Spleen (tissue), 11 donors: Measurements from ENCODE around the gene STK11IP. TPM values are rescaled to one million over a fixed set of nuclear protein-coding genes. Genes with fewer than 3 reads are reported as not detected.

Source experiments
- DNase-seq: peaks from one replicate; pipeline ENCODE4 v3.0.0-alpha.2; 2020
- H3K27ac ChIP-seq, 8 donors: fragments of 200-600 bp; sonication (generic) in 7 of 8; 1 replicate in 4 of 8; 2 replicates in 4 of 8; pipeline versions ENCODE4 v1.5.0 to v1.8.0; 2016 to 2021; ENCODE audit warnings: inconsistent platforms in 4 of 8, mild to moderate bottlenecking in 4 of 8, moderate library complexity in 1 of 8
- H3K27me3 ChIP-seq, 7 donors: fragments of 200-600 bp; sonication (generic) in 6 of 7; replicated peaks in 1 of 7; 1 replicate in 4 of 7; 2 replicates in 3 of 7; pipeline versions ENCODE4 v1.5.0 to v1.8.0; 2016 to 2021; ENCODE audit warnings: inconsistent platforms in 3 of 7, mild to moderate bottlenecking in 1 of 7
- H3K36me3 ChIP-seq, 6 donors: fragments of 200-600 bp; sonication (generic) in 5 of 6; 1 replicate in 4 of 6; 2 replicates in 2 of 6; pipeline versions ENCODE4 v1.5.0 to v1.8.0; 2016 to 2021; ENCODE audit warnings: inconsistent platforms in 2 of 6
- H3K4me1 ChIP-seq, 6 donors: fragments of 200-600 bp; sonication (generic) in 5 of 6; 1 replicate in 3 of 6; 2 replicates in 3 of 6; pipeline versions ENCODE4 v1.5.0 to v1.8.0; 2016 to 2021; ENCODE audit warnings: inconsistent platforms in 3 of 6
- H3K4me3 ChIP-seq, 8 donors: fragments of 200-600 bp; sonication (generic) in 7 of 8; 1 replicate in 4 of 8; 2 replicates in 4 of 8; pipeline versions ENCODE4 v1.5.0 to v1.8.0; 2016 to 2021; ENCODE audit warnings: inconsistent platforms in 4 of 8, mild to moderate bottlenecking in 4 of 8, moderate library complexity in 2 of 8
- H3K9me3 ChIP-seq, 8 donors: fragments of 200-600 bp; sonication (generic) in 7 of 8; 1 replicate in 4 of 8; 2 replicates in 4 of 8; pipeline versions ENCODE4 v1.5.0 to v1.8.0; 2016 to 2021; ENCODE audit warnings: inconsistent platforms in 4 of 8
- CTCF ChIP-seq, 11 experiments: fragments of 200-600 bp in 7 of 11; fragments of 450-650 bp in 4 of 11; sonication (generic) in 4 of 11; IDR thresholded peaks in 8 of 11; conservative IDR thresholded peaks in 3 of 11; 1 replicate in 7 of 11; 2 replicates in 4 of 11; pipeline versions ENCODE4 v1.4.0 to v1.8.0; 2016 to 2021; ENCODE audit warnings: antibody characterized with exemption in 11 of 11, inconsistent platforms in 4 of 11, mild to moderate bottlenecking in 1 of 11
- POLR2A ChIP-seq, 3 donors: fragments of 450-650 bp; IDR thresholded peaks; one replicate each; pipeline ENCODE4 v1.5.1; 2017; ENCODE audit warnings: antibody characterized with exemption in 3 of 3, mild to moderate bottlenecking in 1 of 3
- POLR2AphosphoS5 ChIP-seq, 3 donors: sonication (generic); formaldehyde crosslinking; IDR thresholded peaks; one replicate each; pipeline ENCODE4 v1.5.1; 2017; ENCODE audit warnings: antibody characterized with exemption in 3 of 3
- WGBS, 5 donors: extraction: QIAGEN DNeasy Blood & Tissue Kit in 3 of 5; methylation state at CpG; one replicate each; pipeline versions ENCODE4 v1.1.5 to v1.1.7; 2013 to 2018; 5-methylcytosine and 5-hydroxymethylcytosine counted together
- intact Hi-C: fragments of 100-400 bp; cut with DNase I; formaldehyde crosslinking; loops from one replicate; pipeline ENCODE4 v1.15.0; 2023; ENCODE audit warnings: low total_unique reads
- polyA plus RNA-seq, 3 donors: library from polyadenylated mRNA; stranded (reverse); fragments of 200-250 nt; gene quantifications; one replicate each; pipeline ENCODE4 v1.2.1, GENCODE V29; 2013
- total RNA-seq, 7 donors: library from RNA; depleted of rRNA in 3 of 7; stranded (reverse); fragments of >200 nt in 3 of 7; fragmentation: NEBNext Ultra II Directional in 4 of 7; extraction: Animal tissue kit (Norgen Biotek cat#: 25700) in 4 of 7; gene quantifications; one replicate each; pipeline versions ENCODE4 v1.1.0 to v1.2.1, GENCODE V29; 2016 to 2021
- donor health status: healthy with polysubstance abuse.
- donor health status: DM: no; HTN: no; CAD: no; lungs with moderate emphysema.
- donor health status: DM: no; HTN: no; CAD: no.
- donor health status: Bipolar disorder and iron deficiency.
- donor health status: healthy.
- donor health status: DM: no; HTN: no; CAD: no.
- donor health status: DM: yes; HTN: yes; CAD: no.

STK11IP gene
- total and polyA plus RNA-seq, 10 donors = 15.8 to 57.0 (median 36.5) TPM

- Histone ChIP-seq H3K27ac (no peak overlapping the region), H3K36me3 (peaks cover 0 to 100% (median 65%) of the 10 kb centered on the region in 6 donors), H3K4me3 (no peak overlapping the region), H3K9me3 (no peaks in the 10 kb centered on the region), H3K4me1 (peaks cover 0 to 28% (median 16%) of the 10 kb centered on the region in 6 donors), H3K27me3 (no peaks in the 10 kb centered on the region)
- peak; percentile 61 for DNase-seq
- TF ChIP-seq POLR2A (IDR thresholded peaks at IDR 0.05) (no peak), POLR2AphosphoS5 (IDR thresholded peaks at IDR 0.05) (no peak), CTCF (IDR thresholded peaks at IDR 0.05 in 8 of 11, conservative IDR thresholded peaks at IDR 0.05 in 3 of 11) (no peak)
- intact Hi-C loops = no loop called here
- 83 to 94% (median 92%) methylated on average over 12 to 15 of the region's 15 CpGs for WGBS, 5 donors
Measured at GRCh38 chr2:219607931-219608330, 10.3 kb downstream of the STK11IP start.

GRCh38 chr2:219608399-219608964 is 10.8 kb downstream of the STK11IP start:
- peaks cover 0 to 95% (median 62%) of the 10 kb centered on the region in 6 donors for H3K36me3 ChIP-seq
- H3K27me3 ChIP-seq = no peaks in the 10 kb centered on the region
- H3K27ac ChIP-seq = no peak overlapping the region
- intact Hi-C loops = no loop called here
- peak; percentile 46 for DNase-seq
- H3K4me1 ChIP-seq = peaks cover 0 to 25% (median 14%) of the 10 kb centered on the region in 6 donors
- no peak overlapping the region for H3K4me3 ChIP-seq
- TF ChIP-seq POLR2A (IDR thresholded peaks at IDR 0.05) (no peak), POLR2AphosphoS5 (IDR thresholded peaks at IDR 0.05) (no peak), CTCF (IDR thresholded peaks at IDR 0.05 in 8 of 11, conservative IDR thresholded peaks at IDR 0.05 in 3 of 11) (no peak)
- no peaks in the 10 kb centered on the region for H3K9me3 ChIP-seq
- 83 to 96% (median 87%) methylated on average over 13 to 15 of the region's 15 CpGs for WGBS, 5 donors

GRCh38 chr2:219609149-219609750 is 11.6 kb downstream of the STK11IP start:
- no peak for TF ChIP-seq POLR2A (IDR thresholded peaks at IDR 0.05)
- TF ChIP-seq CTCF (IDR thresholded peaks at IDR 0.05 in 8 of 11, conservative IDR thresholded peaks at IDR 0.05 in 3 of 11) = no peak
- no peak for TF ChIP-seq POLR2AphosphoS5 (IDR thresholded peaks at IDR 0.05)
- no peaks in the 10 kb centered on the region for H3K9me3 ChIP-seq
- H3K4me1 ChIP-seq = peaks cover 0 to 17% (median 6%) of the 10 kb centered on the region in 6 donors
- intact Hi-C loops = no loop called here
- no peak overlapping the region for H3K4me3 ChIP-seq
- H3K27ac ChIP-seq = no peak overlapping the region
- peaks cover 0 to 95% (median 67%) of the 10 kb centered on the region in 6 donors for H3K36me3 ChIP-seq
- 87 to 90% (median 88%) methylated on average over 12 to 13 of the region's 13 CpGs for WGBS, 5 donors
- no peaks in the 10 kb centered on the region for H3K27me3 ChIP-seq
- no peak for DNase-seq

- intact Hi-C loops = no loop called here
- Histone ChIP-seq H3K27me3 (no peaks in the 10 kb centered on the region), H3K27ac (no peak overlapping the region), H3K4me3 (no peak overlapping the region), H3K9me3 (no peaks in the 10 kb centered on the region), H3K36me3 (peaks cover 0 to 95% (median 78%) of the 10 kb centered on the region in 6 donors), H3K4me1 (peaks cover 0 to 13% (median 6%) of the 10 kb centered on the region in 6 donors)
- TF ChIP-seq CTCF (IDR thresholded peaks at IDR 0.05 in 8 of 11, conservative IDR thresholded peaks at IDR 0.05 in 3 of 11) (no peak), POLR2AphosphoS5 (IDR thresholded peaks at IDR 0.05) (no peak), POLR2A (IDR thresholded peaks at IDR 0.05) (no peak)
- peak; percentile 74 for DNase-seq
- WGBS, 5 donors = 94 to 100% (median 95%) methylated on average over 7 to 9 of the region's 9 CpGs
Measured at GRCh38 chr2:219611306-219611705, 13.6 kb downstream of the STK11IP start.
